LHCN-M2 (cell line): ENCODE measurements around the gene GH2. TPM values are rescaled to one million over a fixed set of nuclear protein-coding genes. Genes with fewer than 3 reads are reported as not detected.

Experiments
- DNase-seq: peaks from one replicate; pipeline ENCODE4 v3.0.0-alpha.2; 2012; ENCODE audit warnings: low read depth
- total RNA-seq: library from RNA; depleted of rRNA; stranded (reverse); fragments of >200 nt; gene quantifications from 2 replicates; pipeline ENCODE4 v1.2.3, GENCODE V29; 2014

The GH2 gene
- total RNA-seq, 1 experiment from 2014 or later: not detected

DNA sequence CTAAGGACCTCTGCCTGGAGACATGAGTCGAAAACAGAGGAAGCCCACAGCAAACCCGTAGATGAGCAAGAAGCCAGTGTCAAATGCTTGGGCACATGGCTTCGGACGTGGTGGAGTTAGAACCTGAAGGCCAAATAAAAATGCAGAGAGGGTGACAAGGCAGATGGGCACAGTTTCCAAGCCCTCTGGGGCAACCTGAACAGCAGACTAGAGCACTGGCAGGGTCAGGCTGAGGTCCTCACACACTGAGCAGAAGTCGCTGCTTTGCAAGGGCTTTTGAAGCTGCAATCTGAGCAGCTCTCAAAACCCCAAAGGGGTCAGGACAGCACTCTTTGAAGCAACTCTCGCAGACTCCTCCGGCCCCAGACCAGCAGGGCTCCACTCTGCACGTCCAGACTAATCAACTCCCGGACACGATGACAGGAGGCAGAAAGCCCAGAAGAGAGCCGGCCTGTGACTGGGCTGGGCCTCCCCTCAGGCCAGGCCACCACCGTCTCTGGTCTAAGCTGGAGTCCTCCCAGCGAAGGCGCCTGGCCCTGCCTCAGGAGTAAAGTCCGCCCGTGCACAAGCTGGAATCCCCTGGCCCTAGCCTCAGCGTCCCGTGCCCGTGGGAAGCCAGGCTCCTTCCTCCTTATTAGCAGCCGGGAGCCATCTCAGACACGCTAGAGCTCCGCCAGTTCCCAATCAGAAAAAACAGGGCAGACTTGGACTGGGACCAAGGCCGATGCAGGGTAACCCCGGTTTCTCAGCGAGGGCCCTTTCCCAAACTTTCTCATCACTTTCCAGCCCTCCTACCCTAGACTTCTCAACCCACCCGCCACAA lies 40.2 kb downstream of the GH2 start:
- DNase-seq: peak; percentile 54

DNA sequence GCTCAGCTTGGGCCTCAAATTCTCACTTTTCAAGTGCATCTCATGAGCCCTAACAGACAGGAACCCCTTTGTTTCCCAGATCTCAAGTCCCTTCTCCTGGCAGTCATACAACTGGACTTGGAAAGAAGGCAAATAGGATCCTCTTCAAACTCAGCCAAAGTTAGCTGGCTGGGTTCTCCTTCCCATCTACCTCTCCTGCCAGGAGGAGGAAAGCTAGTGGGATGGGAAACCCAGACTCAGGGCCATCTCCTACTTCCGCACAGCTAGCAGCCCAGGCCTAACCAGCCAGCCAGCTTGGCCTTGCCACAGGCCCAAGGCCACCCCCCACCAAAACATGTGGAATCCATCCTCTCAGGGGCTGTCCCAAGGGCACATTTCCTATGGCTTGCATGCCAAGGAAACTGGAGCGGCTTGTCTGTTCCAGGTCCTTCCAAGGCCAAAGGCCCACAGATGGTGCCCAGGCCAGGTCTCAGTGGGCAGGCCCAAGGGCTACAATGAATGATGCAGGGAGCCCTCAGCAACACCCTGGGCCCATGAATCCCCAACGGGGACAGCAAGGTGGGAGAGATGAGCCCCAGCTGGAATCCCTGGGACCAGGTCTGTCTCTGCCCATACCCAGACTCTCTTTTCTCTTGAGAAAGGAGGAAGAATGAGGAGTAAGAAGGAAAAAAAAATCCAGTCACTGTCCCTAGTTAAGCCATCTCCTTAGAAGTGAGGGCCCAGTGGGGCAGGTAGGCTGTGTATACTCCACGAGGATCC lies 41.0 kb downstream of the GH2 start:
- DNase-seq: no peak

- peak; percentile 20 for DNase-seq
These were observed 43.0 kb downstream of the GH2 start for GRCh38 chr17:63838631-63839171.

- DNase-seq: no peak
These were observed 43.7 kb downstream of the GH2 start for GRCh38 chr17:63837962-63838600.

GRCh38 chr17:63837480-63837879 lies 44.3 kb downstream of the GH2 start:
- DNase-seq: no peak

DNA sequence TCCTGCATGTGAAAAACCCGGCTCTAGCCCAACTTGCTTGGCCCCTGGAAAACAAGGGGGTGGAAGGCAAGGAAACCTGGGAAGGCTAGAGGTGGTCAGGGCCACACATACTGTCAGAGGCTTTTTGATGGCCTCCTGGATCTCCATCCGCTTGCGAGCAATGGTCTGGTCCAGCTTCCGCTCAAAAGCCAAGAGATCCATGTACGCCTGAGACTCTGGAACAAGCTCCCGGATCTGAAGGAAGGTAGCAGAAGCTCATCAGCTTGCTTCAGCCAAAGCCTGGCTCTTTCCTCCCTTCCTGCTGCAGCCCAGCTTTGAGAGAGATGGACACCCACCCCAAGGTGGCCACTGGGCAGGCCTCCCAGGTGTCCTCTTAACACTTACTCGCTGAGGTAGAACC lies 44.9 kb downstream of the GH2 start:
- no peak for DNase-seq

DNA sequence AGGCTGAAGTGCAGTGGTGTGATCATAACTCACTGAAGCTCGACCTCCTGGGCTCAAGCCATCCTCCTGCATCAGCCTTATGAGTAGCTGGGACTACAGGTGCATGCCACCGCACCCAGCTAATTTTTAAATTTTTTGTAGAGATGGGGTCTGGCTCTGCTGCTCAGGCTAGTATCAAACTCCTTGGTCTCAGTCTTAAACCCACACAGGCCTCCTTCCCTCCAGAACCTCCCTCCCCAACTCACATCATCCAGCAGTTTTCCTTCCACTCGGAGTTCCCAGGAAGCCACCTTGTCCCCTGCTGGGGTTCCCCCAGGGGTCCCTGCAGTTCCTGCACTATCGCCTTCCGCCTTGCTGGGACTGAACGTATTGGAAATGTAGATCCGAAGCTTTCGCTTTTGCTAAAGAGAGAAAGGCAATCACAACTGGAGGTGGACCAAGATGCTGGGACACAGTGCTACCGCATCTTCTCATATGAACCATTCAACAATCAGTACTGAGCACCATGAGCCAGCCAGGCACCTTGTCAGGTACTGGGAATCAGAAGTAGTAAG lies 46.5 kb downstream of the GH2 start:
- no peak for DNase-seq

- DNase-seq: peak; percentile 88
These were observed 47.1 kb downstream of the GH2 start for GRCh38 chr17:63834431-63835166.

- no peak for DNase-seq
These were observed 47.9 kb downstream of the GH2 start for GRCh38 chr17:63833741-63834373.

GRCh38 chr17:63833026-63833740 lies 48.6 kb downstream of the GH2 start:
- no peak for DNase-seq

- DNase-seq: no peak
These were observed 49.3 kb downstream of the GH2 start for GRCh38 chr17:63832455-63832854.

DNA sequence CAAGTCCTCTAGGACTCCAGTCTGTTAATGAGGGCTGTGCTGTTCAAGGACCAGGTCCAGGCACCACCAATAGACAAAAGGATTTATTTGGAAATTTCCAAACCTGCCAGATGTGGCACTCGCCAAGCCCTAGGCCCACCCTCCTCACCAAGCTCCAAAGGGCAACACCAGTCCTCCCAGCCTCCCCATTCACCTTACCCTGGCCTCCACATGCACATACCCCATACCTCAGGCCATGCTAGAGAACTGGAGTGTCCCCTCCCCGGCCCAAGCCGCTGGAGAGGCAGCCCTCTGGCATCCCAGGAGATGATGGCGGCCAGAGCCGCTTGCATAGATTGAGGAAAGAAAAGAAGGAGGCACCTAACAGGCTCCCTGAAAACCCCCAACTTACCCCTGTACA lies 49.7 kb downstream of the GH2 start:
- DNase-seq: no peak

GRCh38 chr17:63831505-63831904 lies 50.2 kb downstream of the GH2 start:
- DNase-seq: no peak

- no peak for DNase-seq
These were observed 50.7 kb downstream of the GH2 start for GRCh38 chr17:63830904-63831491.

DNA sequence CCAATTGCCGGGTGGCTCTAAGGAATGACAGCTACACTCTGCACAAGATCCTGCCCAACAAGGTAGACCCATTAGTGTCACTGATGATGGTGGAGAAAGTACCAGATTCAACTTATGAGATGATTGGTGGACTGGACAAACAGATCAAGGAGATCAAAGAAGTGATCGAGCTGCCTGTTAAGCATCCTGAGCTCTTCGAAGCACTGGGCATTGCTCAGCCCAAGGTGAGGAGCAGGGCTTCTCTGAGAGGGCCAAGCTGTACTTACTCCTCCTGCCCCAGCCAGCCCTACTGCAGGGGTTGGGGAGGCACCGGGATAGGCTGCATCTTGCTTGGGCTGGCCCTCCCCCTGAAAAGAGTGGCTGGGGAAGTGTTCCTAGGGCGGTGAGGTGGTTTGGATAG lies 51.5 kb downstream of the GH2 start:
- DNase-seq: no peak
